Activated naive CD4-positive, alpha-beta T cell treated with anti-CD3 and anti-CD28 coated beads, Interleukin-2, amount 10 ng/mL, durations not matched to agents 7 days and 5 days (primary cell): ENCODE data around the gene MGLL.
"Not testable (repeated sequence)": the region's sequence is repeated elsewhere in the genome, so short reads cannot be mapped to it uniquely, and the experiment has no call there.

ENCODE experiments used
- CTCF ChIA-PET: fragments of 350-600 bp; sonication (Branson Sonifier 250); formaldehyde crosslinking; loops from one replicate; lab custom pipeline; 2021; ENCODE audit warnings: antibody characterized with exemption; lab: Charles Lee
- DNase-seq: peaks from one replicate; pipeline ENCODE4 v3.0.0-alpha.2; 2020
- H3K27ac Mint-ChIP-seq: one replicate; pipeline ENCODE4 v1.8.0; 2021; ENCODE audit warnings: mild to moderate bottlenecking, moderate library complexity, mixed read lengths
- H3K27me3 Mint-ChIP-seq: one replicate; pipeline ENCODE4 v1.8.0; 2021; ENCODE audit warnings: mild to moderate bottlenecking, mixed read lengths
- H3K36me3 Mint-ChIP-seq: one replicate; pipeline ENCODE4 v1.8.0; 2021; ENCODE audit warnings: mixed read lengths
- H3K4me1 Mint-ChIP-seq: one replicate; pipeline ENCODE4 v1.8.0; 2021; ENCODE audit warnings: mixed read lengths
- H3K4me3 Mint-ChIP-seq: one replicate; pipeline ENCODE4 v1.8.0; 2021; ENCODE audit warnings: mild to moderate bottlenecking, moderate library complexity, mixed read lengths
- H3K9me3 Mint-ChIP-seq: one replicate; pipeline ENCODE4 v1.8.0; 2021; ENCODE audit warnings: mixed read lengths

The MGLL gene

GRCh38 chr3:127686512-127686894, 135.8 kb downstream of the MGLL start:
- H3K4me3 Mint-ChIP-seq: no peak overlapping the region
- no peaks in the 10 kb centered on the region for H3K36me3 Mint-ChIP-seq
- no peak for DNase-seq
- CTCF ChIA-PET: no interaction called here
- H3K4me1 Mint-ChIP-seq: peaks cover 4% of the 10 kb centered on the region
- H3K9me3 Mint-ChIP-seq: no peaks in the 10 kb centered on the region
- H3K27me3 Mint-ChIP-seq: peaks cover 5% of the 10 kb centered on the region
- no peak overlapping the region for H3K27ac Mint-ChIP-seq

GRCh38 chr3:127685708-127686511, 136.4 kb downstream of the MGLL start:
- Mint-ChIP-seq H3K4me1 (peaks cover 4% of the 10 kb centered on the region), H3K9me3 (no peaks in the 10 kb centered on the region), H3K27ac (no peak overlapping the region), H3K4me3 (no peak overlapping the region), H3K36me3 (no peaks in the 10 kb centered on the region), H3K27me3 (peaks cover 5% of the 10 kb centered on the region)
- CTCF ChIA-PET: no interaction called here
- DNase-seq: no peak

- H3K4me3 Mint-ChIP-seq: no peak overlapping the region
- no peaks in the 10 kb centered on the region for H3K9me3 Mint-ChIP-seq
- H3K27me3 Mint-ChIP-seq: peaks cover 5% of the 10 kb centered on the region
- no peak for DNase-seq
- H3K4me1 Mint-ChIP-seq: peaks cover 4% of the 10 kb centered on the region
- H3K36me3 Mint-ChIP-seq: no peaks in the 10 kb centered on the region
- CTCF ChIA-PET: no interaction called here
- no peak overlapping the region for H3K27ac Mint-ChIP-seq
Observed at GRCh38 chr3:127684871-127685707, 137.2 kb downstream of the MGLL start.

- H3K27me3 Mint-ChIP-seq: peaks cover 5% of the 10 kb centered on the region
- H3K9me3 Mint-ChIP-seq: no peaks in the 10 kb centered on the region
- no peak overlapping the region for H3K4me3 Mint-ChIP-seq
- peaks cover 2% of the 10 kb centered on the region for H3K36me3 Mint-ChIP-seq
- peaks cover 4% of the 10 kb centered on the region for H3K4me1 Mint-ChIP-seq
- CTCF ChIA-PET: no interaction called here
- DNase-seq: no peak
- H3K27ac Mint-ChIP-seq: no peak overlapping the region
Observed at GRCh38 chr3:127682561-127682960, 139.8 kb downstream of the MGLL start.

GRCh38 chr3:127682175-127682554, 140.2 kb downstream of the MGLL start:
- not testable (repeated sequence) for H3K27ac Mint-ChIP-seq, DNase-seq, H3K9me3 Mint-ChIP-seq, H3K4me1 Mint-ChIP-seq, H3K27me3 Mint-ChIP-seq, H3K36me3 Mint-ChIP-seq, H3K4me3 Mint-ChIP-seq
- CTCF ChIA-PET: interaction anchor here (2.0 kb wide), 1 partner anchor 13 kb away, joined by 6 read pairs; no protein-coding TSS in a partner anchor

GRCh38 chr3:127680798-127681221, 141.5 kb downstream of the MGLL start:
- CTCF ChIA-PET: interaction anchor here (2.0 kb wide), 1 partner anchor 14 kb away, joined by 6 read pairs; no protein-coding TSS in a partner anchor
- Mint-ChIP-seq H3K36me3 (peaks cover 6% of the 10 kb centered on the region), H3K27ac (no peak overlapping the region), H3K4me1 (peaks cover 7% of the 10 kb centered on the region), H3K27me3 (peaks cover 5% of the 10 kb centered on the region), H3K9me3 (no peaks in the 10 kb centered on the region), H3K4me3 (no peak overlapping the region)
- no peak for DNase-seq

- no peak overlapping the region for H3K27ac Mint-ChIP-seq
- H3K4me3 Mint-ChIP-seq: no peak overlapping the region
- no peak for DNase-seq
- H3K9me3 Mint-ChIP-seq: no peaks in the 10 kb centered on the region
- H3K36me3 Mint-ChIP-seq: peaks cover 6% of the 10 kb centered on the region
- peaks cover 5% of the 10 kb centered on the region for H3K27me3 Mint-ChIP-seq
- CTCF ChIA-PET: interaction anchor here (2.0 kb wide), 1 partner anchor 15 kb away, joined by 6 read pairs; no protein-coding TSS in a partner anchor
- H3K4me1 Mint-ChIP-seq: peaks cover 10% of the 10 kb centered on the region
Observed at GRCh38 chr3:127680146-127680661, 142.1 kb downstream of the MGLL start.

- Mint-ChIP-seq H3K9me3 (no peaks in the 10 kb centered on the region), H3K4me1 (peaks cover 15% of the 10 kb centered on the region), H3K36me3 (peaks cover 6% of the 10 kb centered on the region), H3K27ac (no peak overlapping the region), H3K27me3 (peaks cover 5% of the 10 kb centered on the region), H3K4me3 (no peak overlapping the region)
- DNase-seq: no peak
- CTCF ChIA-PET: interaction anchor here (1.2 kb wide), 1 partner anchor 15 kb away, joined by 3 read pairs; no protein-coding TSS in a partner anchor
Observed at GRCh38 chr3:127679534-127680145, 142.7 kb downstream of the MGLL start.

- peaks cover 23% of the 10 kb centered on the region for H3K4me1 Mint-ChIP-seq
- no peak overlapping the region for H3K4me3 Mint-ChIP-seq
- H3K9me3 Mint-ChIP-seq: no peaks in the 10 kb centered on the region
- H3K27ac Mint-ChIP-seq: no peak overlapping the region
- peaks cover 4% of the 10 kb centered on the region for H3K27me3 Mint-ChIP-seq
- no peak for DNase-seq
- CTCF ChIA-PET: interaction anchor here (0.8 to 1.2 kb wide), 2 partner anchors 15 to 19 kb away, joined by 3 read pairs; no protein-coding TSS in a partner anchor
- peaks cover 6% of the 10 kb centered on the region for H3K36me3 Mint-ChIP-seq
Observed at GRCh38 chr3:127678611-127679533, 143.4 kb downstream of the MGLL start.

- Mint-ChIP-seq H3K27me3 (no peaks in the 10 kb centered on the region), H3K27ac (no peak overlapping the region), H3K4me1 (peaks cover 25% of the 10 kb centered on the region), H3K9me3 (no peaks in the 10 kb centered on the region), H3K36me3 (peaks cover 6% of the 10 kb centered on the region), H3K4me3 (no peak overlapping the region)
- DNase-seq: no peak
- CTCF ChIA-PET: interaction anchor here (0.8 kb wide), 1 partner anchor 19 kb away, joined by 3 read pairs; no protein-coding TSS in a partner anchor
Observed at GRCh38 chr3:127678315-127678599, 144.1 kb downstream of the MGLL start.

- CTCF ChIA-PET: no interaction called here
- H3K4me1 Mint-ChIP-seq: peaks cover 25% of the 10 kb centered on the region
- DNase-seq: no peak
- peaks cover 6% of the 10 kb centered on the region for H3K36me3 Mint-ChIP-seq
- H3K9me3 Mint-ChIP-seq: no peaks in the 10 kb centered on the region
- no peak overlapping the region for H3K27ac Mint-ChIP-seq
- H3K27me3 Mint-ChIP-seq: no peaks in the 10 kb centered on the region
- H3K4me3 Mint-ChIP-seq: no peak overlapping the region
Observed at GRCh38 chr3:127677541-127678314, 144.6 kb downstream of the MGLL start.

GRCh38 chr3:127676921-127677351, 145.4 kb downstream of the MGLL start:
- Mint-ChIP-seq H3K9me3 (no peaks in the 10 kb centered on the region), H3K4me1 (peaks cover 25% of the 10 kb centered on the region), H3K27me3 (no peaks in the 10 kb centered on the region), H3K27ac (no peak overlapping the region), H3K4me3 (no peak overlapping the region), H3K36me3 (peaks cover 6% of the 10 kb centered on the region)
- CTCF ChIA-PET: interaction anchor here (0.6 kb wide), 1 partner anchor 17 kb away, joined by 3 read pairs; no protein-coding TSS in a partner anchor
- DNase-seq: no peak
